ENCODE data around the gene DHRS3. TPM values are rescaled to one million over a fixed set of nuclear protein-coding genes. Genes with fewer than 3 reads are reported as not detected.

DHRS3 gene, protein sequence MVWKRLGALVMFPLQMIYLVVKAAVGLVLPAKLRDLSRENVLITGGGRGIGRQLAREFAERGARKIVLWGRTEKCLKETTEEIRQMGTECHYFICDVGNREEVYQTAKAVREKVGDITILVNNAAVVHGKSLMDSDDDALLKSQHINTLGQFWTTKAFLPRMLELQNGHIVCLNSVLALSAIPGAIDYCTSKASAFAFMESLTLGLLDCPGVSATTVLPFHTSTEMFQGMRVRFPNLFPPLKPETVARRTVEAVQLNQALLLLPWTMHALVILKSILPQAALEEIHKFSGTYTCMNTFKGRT
- total RNA-seq = 65.2 and 126 TPM in 2 replicates

DNA sequence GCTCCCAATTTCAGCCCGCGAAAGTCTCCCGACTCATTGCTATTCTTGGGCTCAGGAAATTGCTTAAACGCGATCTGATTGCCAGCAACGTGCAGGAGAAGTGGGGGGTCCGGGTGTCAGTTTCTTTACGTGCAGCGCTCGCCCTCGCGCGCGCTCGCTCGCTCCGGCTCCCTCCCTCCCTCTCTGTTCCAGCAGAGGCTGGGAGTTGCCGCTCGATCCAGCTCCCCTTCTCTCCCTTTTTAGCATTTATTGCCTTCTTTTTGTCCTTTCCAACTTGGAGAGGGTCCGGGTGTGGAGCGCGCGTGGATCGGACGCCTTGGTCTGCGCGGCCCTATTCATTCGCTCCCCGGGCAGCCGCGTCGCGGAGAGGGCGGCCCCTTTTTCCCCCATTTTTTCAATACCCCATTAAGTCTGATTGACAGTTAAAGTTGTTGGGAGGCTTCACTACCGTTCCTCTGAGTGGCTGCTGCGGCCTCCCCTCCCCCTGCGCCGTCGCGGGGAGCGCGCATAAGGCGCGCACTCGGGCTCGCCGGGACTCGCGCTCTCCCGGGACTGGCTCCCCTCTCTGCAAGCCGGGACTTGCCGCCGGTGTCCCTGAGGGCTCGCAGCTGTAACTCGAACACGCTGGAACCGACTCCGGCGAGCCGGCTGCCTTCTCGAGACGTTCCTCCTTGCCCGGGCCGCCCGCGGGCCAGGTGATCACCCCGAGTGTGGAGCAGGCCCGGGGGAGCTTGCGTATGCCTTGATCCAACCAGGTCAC, at the start of gene DHRS3:
DHRS3 (minus strand) TSS at position 310 of the 760 bp plus-strand sequence. CDS start 862 bp downstream, outside the sequence.

DNA sequence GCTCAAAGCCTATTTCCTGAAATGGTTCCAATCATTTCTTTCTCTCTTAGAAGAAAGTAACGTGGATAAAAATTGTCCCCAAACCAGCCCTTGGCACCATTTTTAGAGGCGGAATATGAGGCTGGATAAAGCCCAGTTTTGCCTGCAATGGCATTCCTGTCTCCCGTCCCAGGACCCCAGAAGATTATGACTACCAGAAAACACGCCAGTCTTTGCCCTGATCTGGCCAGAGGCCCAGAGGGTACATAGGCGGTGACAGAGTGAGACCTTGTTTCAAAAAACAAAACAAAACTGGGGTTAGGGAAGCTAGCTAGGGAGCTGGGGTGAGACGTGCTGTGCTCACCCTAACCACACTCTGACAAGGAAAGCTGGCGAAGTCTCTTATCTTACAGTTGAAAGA, 25.8 kb upstream of the DHRS3 start, which contains the start of gene AADACL4:
AADACL4 (plus strand) TSS at position 301 of the 400 bp plus-strand sequence. CDS start 462 bp downstream, outside the sequence.

Small RNA genes lying within 50 kb of the gene (small RNA-seq; reads per million reads assigned to genes)
- gene MIR6730 = 0.13 reads per million
- gene RNU6ATAC18P = 0.19 reads per million

Other genes with a start within 250 kb of the DHRS3 start
- gene AADACL4, start 25.9 kb upstream of the DHRS3 start, total RNA-seq = not detected in 2 replicates
- gene AADACL3, start 97.9 kb upstream of the DHRS3 start, total RNA-seq = not detected in 2 replicates
- gene CFAP107, start 128.0 kb upstream of the DHRS3 start, total RNA-seq = not detected in 2 replicates
- not detected in 2 replicates for gene PRAMEF12, start 155.5 kb upstream of the DHRS3 start, total RNA-seq
- gene PRAMEF1, start 173.2 kb upstream of the DHRS3 start, total RNA-seq = not detected in 2 replicates
- gene PRAMEF11, start 213.2 kb upstream of the DHRS3 start, total RNA-seq = not detected in 2 replicates
- gene HNRNPCL1, start 230.5 kb upstream of the DHRS3 start, total RNA-seq = not detected in 2 replicates
- gene PRAMEF2, start 238.9 kb upstream of the DHRS3 start, total RNA-seq = not detected in 2 replicates